SJCRH30 (cell line): Measurements from ENCODE around the gene SCAP. TPM values are rescaled to one million over a fixed set of nuclear protein-coding genes. Genes with fewer than 3 reads are reported as not detected.
"Not testable (repeated sequence)": the region's sequence is repeated elsewhere in the genome, so short reads cannot be mapped to it uniquely, and the experiment has no call there.

Source experiments
- DNase-seq, 2 experiments: peaks; one replicate each; pipeline ENCODE4 v3.0.0-alpha.2; 2015 to 2020
- H3K27ac ChIP-seq: fragments of 250-450 bp; sonication (Bioruptor Pico); 2 replicates; pipeline ENCODE4 v1.5.1; 2020; ENCODE audit warnings: mild to moderate bottlenecking, moderate library complexity
- H3K27me3 ChIP-seq: fragments of 250-450 bp; sonication (Bioruptor Pico); 2 replicates; pipeline ENCODE4 v1.5.1; 2020; ENCODE audit warnings: mild to moderate bottlenecking, moderate library complexity
- H3K36me3 ChIP-seq: fragments of 250-450 bp; sonication (Bioruptor Pico); 2 replicates; pipeline ENCODE4 v1.5.1; 2020; ENCODE audit warnings: mild to moderate bottlenecking, moderate library complexity
- H3K4me1 ChIP-seq: fragments of 250-450 bp; sonication (Bioruptor Pico); 2 replicates; pipeline ENCODE4 v1.5.1; 2020; ENCODE audit warnings: mild to moderate bottlenecking, moderate library complexity
- H3K4me3 ChIP-seq: fragments of 250-450 bp; sonication (Bioruptor Pico); 2 replicates; pipeline ENCODE4 v1.5.1; 2020; ENCODE audit warnings: mild to moderate bottlenecking, moderate library complexity
- H3K9me3 ChIP-seq: fragments of 250-450 bp; sonication (Bioruptor Pico); replicated peaks from 2 replicates; pipeline ENCODE4 v1.5.1; 2020; ENCODE audit warnings: mild to moderate bottlenecking, moderate library complexity
- total RNA-seq: library from RNA; depleted of rRNA; stranded (reverse); fragments of >200 nt; shearing (Covaris generic); gene quantifications from 2 replicates; pipeline ENCODE4 v1.2.3, GENCODE V29; 2014

Gene SCAP
- total RNA-seq, 1 experiment from 2014 or later: 47.5 TPM

DNA sequence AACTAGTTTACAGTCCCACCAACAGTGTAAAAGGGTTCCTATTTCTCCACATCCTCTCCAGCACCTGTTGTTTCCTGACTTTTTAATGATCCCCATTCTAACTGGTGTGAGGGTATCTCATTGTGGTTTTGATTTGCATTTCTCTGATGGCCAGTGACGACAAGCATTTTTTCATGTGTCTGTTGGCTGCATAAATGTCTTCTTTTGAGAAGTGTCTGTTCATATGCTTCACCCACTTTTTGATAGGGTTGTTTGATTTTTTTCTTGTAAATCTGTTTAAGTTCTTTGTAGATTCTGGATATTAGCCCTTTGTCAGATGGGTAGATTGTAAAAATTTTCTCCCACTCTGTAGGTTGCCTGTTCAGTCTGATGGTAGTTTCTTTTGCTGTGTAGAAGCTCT is 7.4 kb downstream of the SCAP start:
- DNase-seq, H3K36me3 ChIP-seq, H3K27me3 ChIP-seq, H3K27ac ChIP-seq, H3K4me3 ChIP-seq, H3K4me1 ChIP-seq, H3K9me3 ChIP-seq: not testable (repeated sequence)

DNA sequence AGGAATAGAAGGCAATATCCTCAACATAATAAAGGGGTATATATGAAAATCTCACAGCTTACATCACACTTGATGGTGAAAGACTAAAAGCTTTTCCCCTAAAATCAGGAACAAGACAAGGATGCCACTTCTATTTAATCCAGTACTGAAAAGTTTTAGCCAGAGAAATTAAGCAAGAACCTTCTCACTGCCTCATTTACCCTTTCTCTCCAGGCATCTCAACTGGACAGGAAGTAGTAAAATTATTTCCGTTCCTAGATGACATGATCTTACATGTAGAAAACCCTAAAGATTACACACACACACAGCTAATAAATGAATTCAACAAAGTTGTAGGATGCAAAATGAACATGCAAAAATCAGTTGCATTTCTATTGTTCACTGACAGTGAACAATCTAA is 11.2 kb downstream of the SCAP start:
- no peak overlapping the region for H3K27ac ChIP-seq
- H3K4me3 ChIP-seq: no peak overlapping the region
- H3K27me3 ChIP-seq: no peaks in the 10 kb centered on the region
- no peak for DNase-seq
- no peaks in the 10 kb centered on the region for H3K36me3 ChIP-seq
- H3K9me3 ChIP-seq: peaks cover 2% of the 10 kb centered on the region
- H3K4me1 ChIP-seq: no peaks in the 10 kb centered on the region

DNA sequence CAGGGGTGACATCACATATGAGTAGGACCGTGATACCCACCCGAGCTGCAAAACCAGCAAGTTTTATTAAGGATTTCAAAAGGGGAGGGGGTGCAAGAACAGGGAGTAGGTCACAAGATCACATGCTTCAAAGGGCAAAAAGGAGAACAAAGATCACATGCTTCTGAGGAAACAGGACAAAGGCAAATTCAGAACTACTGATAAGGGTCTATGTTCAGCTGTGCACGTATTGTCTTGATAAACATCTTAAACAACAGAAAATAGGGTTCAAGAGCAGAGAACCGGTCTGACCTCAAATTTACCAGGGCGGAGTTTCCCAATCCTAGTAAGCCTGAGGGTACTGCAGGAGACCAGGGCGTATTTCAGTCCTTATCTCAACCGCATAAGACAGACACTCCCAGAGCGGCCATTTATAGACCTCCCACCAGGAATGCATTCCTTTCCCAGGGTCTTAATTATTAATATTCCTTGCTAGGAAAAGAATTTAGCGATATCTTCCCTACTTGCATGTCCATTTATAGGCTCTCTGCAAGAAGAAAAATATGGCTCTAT is 16.1 kb downstream of the SCAP start:
- not testable (repeated sequence) for H3K4me3 ChIP-seq, H3K27ac ChIP-seq, H3K27me3 ChIP-seq, H3K36me3 ChIP-seq, H3K4me1 ChIP-seq, H3K9me3 ChIP-seq, DNase-seq

DNA sequence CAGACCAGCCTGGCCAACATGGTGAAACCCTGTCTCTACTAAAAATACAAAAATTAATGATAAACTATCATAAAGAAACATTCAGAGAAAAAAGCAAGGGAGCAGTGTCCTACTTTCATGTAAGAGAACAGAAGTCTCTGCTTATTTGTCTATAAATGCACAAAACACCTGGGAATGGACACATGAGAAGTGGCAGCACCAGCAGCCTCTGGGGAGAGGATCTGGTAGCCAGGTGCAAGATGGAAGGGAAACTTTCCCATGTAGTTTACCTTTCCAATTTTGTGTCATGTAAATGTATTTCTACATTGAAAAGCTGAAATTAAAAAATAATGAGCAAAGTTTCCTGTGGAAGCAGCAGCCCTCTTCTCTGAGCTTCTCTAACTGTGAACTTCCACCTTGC is 18.8 kb downstream of the SCAP start:
- H3K9me3 ChIP-seq: 0 out of 2 replicates have a peak, but pooled peaks cover 2% of the 10 kb centered on the region
- DNase-seq: no peak
- H3K27ac ChIP-seq: no peak overlapping the region
- no peaks in the 10 kb centered on the region for H3K4me1 ChIP-seq
- H3K36me3 ChIP-seq: no peaks in the 10 kb centered on the region
- no peaks in the 10 kb centered on the region for H3K27me3 ChIP-seq
- H3K4me3 ChIP-seq: no peak overlapping the region

DNA sequence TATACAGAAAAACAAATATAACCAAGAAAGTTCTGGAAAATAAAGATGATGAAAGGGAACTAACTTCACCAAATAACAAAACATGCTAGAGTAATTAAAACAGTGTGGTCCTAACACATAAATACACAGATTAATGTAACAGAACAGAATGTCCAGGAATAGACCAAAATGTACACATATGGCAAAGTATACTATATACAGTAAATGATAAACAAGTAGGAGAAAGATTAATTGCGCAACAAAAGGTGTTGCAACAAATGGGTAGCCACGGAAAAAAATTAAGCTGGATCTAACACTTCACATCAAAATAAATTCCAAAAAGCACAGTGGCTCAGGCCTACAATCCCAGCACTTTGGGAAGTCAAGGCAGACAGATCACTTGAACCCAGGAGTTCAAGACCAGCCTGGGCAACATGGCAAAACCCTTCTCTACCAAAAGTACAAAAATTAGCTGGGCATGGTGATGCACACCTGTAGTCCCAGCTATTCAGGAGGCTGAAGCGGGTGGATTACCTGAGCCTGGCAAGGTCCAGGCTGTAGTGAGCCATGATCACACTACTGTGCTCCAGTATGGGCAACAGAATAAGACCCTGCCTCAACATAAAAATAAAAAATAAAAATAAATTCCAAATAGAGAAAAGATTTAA is 19.8 kb downstream of the SCAP start:
- Histone ChIP-seq H3K36me3 (no peaks in the 10 kb centered on the region), H3K9me3 (no peaks in the 10 kb centered on the region), H3K27ac (no peak overlapping the region), H3K4me1 (no peaks in the 10 kb centered on the region), H3K4me3 (no peak overlapping the region), H3K27me3 (no peaks in the 10 kb centered on the region)
- no peak for DNase-seq

DNA sequence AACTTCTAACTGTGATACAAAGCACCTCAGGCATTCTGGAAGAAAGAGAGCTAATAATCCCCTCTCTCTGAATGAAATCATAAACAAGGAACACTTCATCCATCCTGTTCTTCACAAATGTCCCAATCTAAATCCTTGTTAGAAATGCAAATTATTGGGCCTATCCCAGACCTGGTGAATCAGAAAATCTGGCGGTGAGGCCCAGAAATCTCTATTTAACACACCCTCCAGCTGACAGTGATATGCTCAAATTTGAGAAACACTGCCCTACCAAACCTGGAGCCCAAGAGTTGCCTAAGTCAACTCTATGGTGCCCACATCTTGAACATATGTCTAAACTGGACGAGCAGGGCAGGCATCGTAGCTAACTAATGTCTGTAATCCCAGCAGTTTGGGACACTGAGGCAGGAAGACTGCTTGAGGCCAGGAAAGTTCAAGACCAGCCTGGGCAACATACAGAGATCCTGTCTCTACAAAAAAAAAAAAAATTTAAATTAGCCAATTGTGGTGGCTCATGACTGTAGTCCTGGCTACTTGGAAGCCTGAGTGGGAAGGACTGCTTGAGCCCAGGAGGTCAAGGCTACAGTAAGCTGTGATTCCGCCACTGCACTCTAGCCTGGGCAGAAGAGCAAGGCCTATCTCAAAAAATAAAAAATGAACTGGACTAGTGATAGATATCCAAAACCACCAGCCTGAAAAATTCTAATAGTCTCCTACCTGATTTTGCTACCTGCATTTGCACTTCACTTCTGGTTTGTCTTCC is 23.1 kb downstream of the SCAP start:
- no peak for DNase-seq
- no peaks in the 10 kb centered on the region for H3K9me3 ChIP-seq
- H3K27me3 ChIP-seq: no peaks in the 10 kb centered on the region
- no peaks in the 10 kb centered on the region for H3K4me1 ChIP-seq
- no peaks in the 10 kb centered on the region for H3K36me3 ChIP-seq
- H3K4me3 ChIP-seq: no peak overlapping the region
- no peak overlapping the region for H3K27ac ChIP-seq

DNA sequence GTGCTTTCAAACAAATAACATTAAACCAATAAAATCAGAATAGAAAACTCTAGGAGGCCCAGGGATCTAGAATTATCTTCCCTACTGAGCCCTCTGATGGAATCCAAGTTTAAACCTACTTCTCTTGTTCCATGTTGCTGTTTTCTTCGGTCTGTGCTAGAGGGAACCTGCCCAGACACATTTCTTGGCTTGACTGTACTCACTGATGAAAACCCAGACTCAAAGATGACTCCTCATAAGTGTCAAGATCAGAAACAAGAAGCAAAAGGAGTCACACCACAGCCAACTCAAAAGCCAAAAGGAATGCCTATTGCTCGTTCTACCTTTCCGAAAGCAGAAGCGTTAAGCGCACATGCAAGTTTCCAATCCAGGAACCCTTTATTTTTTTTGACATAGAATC is 31.6 kb downstream of the SCAP start:
- no peak for DNase-seq
- H3K9me3 ChIP-seq: no peaks in the 10 kb centered on the region
- no peaks in the 10 kb centered on the region for H3K27me3 ChIP-seq
- peaks cover 21% of the 10 kb centered on the region for H3K4me1 ChIP-seq
- no peak overlapping the region for H3K27ac ChIP-seq
- peaks cover 7% of the 10 kb centered on the region; the same call in 1 of the 2 replicates for H3K36me3 ChIP-seq
- H3K4me3 ChIP-seq: no peak overlapping the region

DNA sequence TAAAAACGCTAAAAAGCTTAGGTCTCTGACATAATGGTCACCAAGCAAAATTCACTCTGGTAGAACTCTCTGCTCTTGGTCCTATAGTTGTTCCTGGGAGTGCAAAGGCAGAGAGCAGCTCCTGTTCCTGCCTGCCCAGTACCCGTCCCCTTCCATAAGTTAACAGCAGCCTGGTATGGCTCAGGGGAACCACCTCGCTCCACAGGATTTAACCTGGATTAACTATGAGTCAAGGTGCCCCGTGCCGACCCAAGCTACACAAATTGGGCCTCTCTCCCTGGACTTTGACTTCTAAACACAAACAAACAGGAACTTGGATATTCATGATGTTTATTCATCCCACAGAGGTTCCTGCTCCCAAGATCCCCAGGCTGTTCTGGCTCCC is 32.1 kb downstream of the SCAP start:
- peaks cover 21% of the 10 kb centered on the region for H3K4me1 ChIP-seq
- H3K27me3 ChIP-seq: no peaks in the 10 kb centered on the region
- 0 out of 2 replicates have a peak overlapping the region, but pooled peaks have one; percentile 7 for H3K4me3 ChIP-seq
- H3K36me3 ChIP-seq: peaks cover 7% of the 10 kb centered on the region; the same call in 1 of the 2 replicates
- peak in 1 of 2 experiments; percentile 37 for DNase-seq
- peak overlapping the region; percentile 59 for H3K27ac ChIP-seq
- H3K9me3 ChIP-seq: no peaks in the 10 kb centered on the region

DNA sequence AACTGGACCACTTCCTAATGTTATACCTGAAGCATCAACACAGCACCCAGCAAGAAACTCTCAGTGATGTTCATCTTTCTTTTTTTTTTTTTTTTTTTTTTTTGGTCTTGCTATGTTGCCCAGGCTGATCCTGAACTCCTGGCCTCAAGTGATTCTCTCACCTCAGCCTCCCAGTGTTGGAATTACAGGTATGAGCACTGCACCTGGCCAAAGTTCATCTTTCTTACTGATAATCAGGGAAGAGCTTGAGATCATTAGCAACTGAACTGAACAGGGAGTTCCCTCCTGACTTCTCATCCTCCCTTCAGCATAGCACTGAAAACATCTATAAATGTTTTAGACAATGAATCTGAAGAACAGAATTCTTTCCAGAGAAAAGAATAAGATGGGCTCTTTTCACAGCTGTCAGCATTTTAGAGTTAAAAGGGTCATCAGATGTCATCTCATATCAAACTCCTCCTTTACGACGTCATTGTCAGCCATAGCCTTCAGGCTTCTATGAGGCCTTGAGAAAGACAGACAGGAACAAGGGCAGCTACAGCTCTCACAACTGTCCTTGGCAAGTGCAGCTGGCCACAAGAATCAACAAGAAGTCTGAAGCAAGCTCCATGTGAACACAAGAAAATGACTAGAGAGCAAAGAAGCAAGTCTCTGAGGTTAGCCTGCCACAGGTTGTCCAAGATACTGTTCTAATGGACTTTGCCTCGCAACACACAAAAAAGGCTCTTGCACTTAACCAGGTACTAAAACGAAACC is 33.8 kb downstream of the SCAP start:
- H3K36me3 ChIP-seq: peaks cover 16% of the 10 kb centered on the region
- DNase-seq: peak; percentile 48 to 68
- no peaks in the 10 kb centered on the region for H3K27me3 ChIP-seq
- H3K4me1 ChIP-seq: peaks cover 21% of the 10 kb centered on the region
- no peaks in the 10 kb centered on the region for H3K9me3 ChIP-seq
- no peak overlapping the region for H3K4me3 ChIP-seq
- H3K27ac ChIP-seq: peak overlapping the region; percentile 59

DNA sequence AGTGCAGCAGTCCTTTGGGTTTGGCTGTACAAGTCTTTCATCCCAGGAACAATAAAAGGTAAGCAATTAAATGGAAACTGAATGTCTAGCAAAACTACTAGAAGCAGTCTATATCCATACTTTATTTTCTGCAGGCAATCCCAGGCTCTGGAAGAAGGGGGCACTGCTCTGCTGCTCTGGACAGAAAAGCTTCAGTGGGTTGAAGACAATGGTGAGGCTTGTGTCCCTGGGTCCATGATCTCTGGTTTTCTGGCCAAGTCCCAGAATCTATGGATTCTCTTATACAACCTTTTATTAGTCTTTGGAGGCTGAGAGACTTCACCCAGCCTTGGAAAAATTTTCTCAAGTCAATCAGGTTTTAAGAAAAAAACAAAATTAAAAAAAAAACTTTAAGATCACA is 35.6 kb downstream of the SCAP start:
- no peak overlapping the region for H3K27ac ChIP-seq
- no peak overlapping the region for H3K4me3 ChIP-seq
- H3K27me3 ChIP-seq: no peaks in the 10 kb centered on the region
- DNase-seq: no peak
- H3K36me3 ChIP-seq: peaks cover 16% of the 10 kb centered on the region
- peaks cover 21% of the 10 kb centered on the region for H3K4me1 ChIP-seq
- H3K9me3 ChIP-seq: no peaks in the 10 kb centered on the region

DNA sequence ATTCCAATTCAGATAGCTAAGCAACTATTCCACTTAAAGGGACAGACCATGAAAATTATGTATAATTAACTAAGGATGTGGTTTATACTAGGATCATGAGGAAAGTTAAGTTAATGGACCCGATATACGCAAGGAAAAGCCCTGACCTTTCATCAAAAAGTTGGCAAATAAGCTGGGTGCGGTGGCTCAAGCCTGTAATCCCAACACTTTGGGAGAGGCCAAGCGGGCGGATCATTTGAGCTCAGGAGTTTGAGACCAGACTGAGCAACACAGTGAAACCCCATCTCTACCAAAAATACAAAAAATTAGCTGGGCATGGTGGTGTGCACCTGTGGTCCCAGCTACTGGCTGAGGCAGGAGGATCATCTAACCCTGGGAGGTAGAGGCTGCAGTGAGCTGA is 39.6 kb downstream of the SCAP start:
- no peak overlapping the region for H3K4me3 ChIP-seq
- H3K4me1 ChIP-seq: no peaks in the 10 kb centered on the region
- no peaks in the 10 kb centered on the region for H3K9me3 ChIP-seq
- H3K27me3 ChIP-seq: no peaks in the 10 kb centered on the region
- no peak overlapping the region for H3K27ac ChIP-seq
- peaks cover 32% of the 10 kb centered on the region for H3K36me3 ChIP-seq
- no peak for DNase-seq

DNA sequence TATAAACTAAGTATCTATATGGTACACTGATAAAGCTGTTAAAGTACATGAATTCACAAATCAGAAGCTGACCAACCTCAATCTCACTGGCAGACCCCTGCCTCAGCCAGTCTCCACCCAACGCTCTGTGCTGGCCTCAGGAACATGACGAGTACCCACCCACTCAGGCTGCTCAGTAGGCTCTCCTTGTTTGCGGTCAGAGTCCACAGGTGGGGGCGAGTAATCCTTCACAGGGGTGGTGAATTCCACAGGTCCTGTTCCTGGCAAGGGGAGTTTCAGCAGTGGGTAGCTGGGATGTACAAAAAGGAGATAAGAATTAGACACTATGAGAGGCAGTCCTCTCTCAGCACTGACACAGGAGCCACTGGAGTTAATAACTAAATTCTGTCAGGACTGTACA is 40.9 kb downstream of the SCAP start:
- H3K9me3 ChIP-seq: no peaks in the 10 kb centered on the region
- no peaks in the 10 kb centered on the region for H3K27me3 ChIP-seq
- no peak for DNase-seq
- no peak overlapping the region for H3K4me3 ChIP-seq
- H3K4me1 ChIP-seq: no peaks in the 10 kb centered on the region
- H3K36me3 ChIP-seq: peaks cover 32% of the 10 kb centered on the region
- H3K27ac ChIP-seq: no peak overlapping the region

DNA sequence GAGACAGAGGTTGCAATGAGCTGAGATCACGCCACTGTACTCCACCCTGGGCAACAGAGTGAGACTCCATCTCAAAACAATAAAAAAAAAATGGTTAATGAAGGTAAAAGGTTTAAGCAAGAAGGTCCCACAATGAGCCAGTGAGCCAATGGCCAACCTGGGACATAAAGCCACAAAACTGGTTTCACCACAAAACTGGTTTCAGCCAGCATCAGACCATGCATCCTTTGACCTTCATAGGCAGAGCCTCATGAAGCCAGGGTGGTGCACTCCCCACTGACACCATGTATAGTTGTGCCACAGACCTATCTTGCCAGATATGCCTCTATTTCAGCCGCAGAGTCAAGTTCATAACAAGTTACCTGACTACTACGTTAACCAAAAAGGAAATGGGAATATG is 41.9 kb downstream of the SCAP start:
- H3K9me3 ChIP-seq: no peaks in the 10 kb centered on the region
- no peak overlapping the region for H3K4me3 ChIP-seq
- H3K4me1 ChIP-seq: no peaks in the 10 kb centered on the region
- DNase-seq: no peak
- H3K27me3 ChIP-seq: no peaks in the 10 kb centered on the region
- peaks cover 25% of the 10 kb centered on the region for H3K36me3 ChIP-seq
- no peak overlapping the region for H3K27ac ChIP-seq

DNA sequence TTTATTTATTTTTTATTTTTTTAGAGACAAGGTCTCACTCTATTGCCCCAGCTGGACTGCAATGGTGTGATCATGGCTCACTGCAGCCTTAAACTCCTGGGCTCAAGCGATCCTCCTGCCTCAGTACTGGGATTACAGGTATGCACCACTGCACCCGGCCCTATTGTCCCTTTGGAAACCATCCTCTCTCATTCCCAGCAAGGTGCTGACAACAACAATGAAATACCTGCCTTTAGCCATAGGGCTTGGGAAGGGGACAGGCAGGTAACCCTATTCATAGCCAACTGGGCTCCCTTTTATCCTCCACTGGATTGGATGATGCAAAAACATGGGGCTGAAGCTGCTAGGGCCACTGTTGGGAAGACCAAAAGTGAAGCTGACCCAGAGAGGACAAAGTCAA is 43.1 kb downstream of the SCAP start:
- no peak for DNase-seq
- Histone ChIP-seq H3K4me1 (no peaks in the 10 kb centered on the region), H3K36me3 (peaks cover 22% of the 10 kb centered on the region), H3K27me3 (no peaks in the 10 kb centered on the region), H3K9me3 (no peaks in the 10 kb centered on the region), H3K27ac (no peak overlapping the region), H3K4me3 (no peak overlapping the region)

DNA sequence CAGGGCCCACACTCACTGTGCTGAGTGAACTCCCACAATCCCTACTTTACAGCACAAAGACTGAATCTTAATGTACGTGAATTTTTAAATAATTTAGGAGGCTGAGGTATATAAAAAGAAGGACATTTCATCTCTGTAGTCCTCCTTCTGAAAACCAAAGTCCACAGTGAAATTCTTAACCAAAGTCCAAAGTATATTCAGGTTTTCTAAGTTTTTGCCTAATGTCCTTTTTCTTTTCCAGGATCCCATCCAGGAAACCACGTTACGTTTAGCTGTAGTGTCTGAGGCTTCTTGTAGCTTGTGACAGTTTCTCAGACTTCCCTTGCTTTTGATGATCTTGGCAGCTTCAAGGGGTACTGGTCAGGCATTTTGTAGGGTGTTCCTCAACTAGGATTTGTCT is 44.5 kb downstream of the SCAP start:
- DNase-seq: no peak
- peaks cover 22% of the 10 kb centered on the region for H3K36me3 ChIP-seq
- H3K27me3 ChIP-seq: no peaks in the 10 kb centered on the region
- H3K4me1 ChIP-seq: no peaks in the 10 kb centered on the region
- no peak overlapping the region for H3K27ac ChIP-seq
- H3K4me3 ChIP-seq: no peak overlapping the region
- H3K9me3 ChIP-seq: no peaks in the 10 kb centered on the region
